A673 (cell line): ENCODE measurements around the gene ISLR. TPM values are rescaled to one million over a fixed set of nuclear protein-coding genes. Genes with fewer than 3 reads are reported as not detected.

Experiments
- BruUV-seq: library from RNA; stranded (reverse); fragments of 400-500 nt; replicated peaks from 2 replicates; lab custom pipeline; 2021; lab: Mats Ljungman, UMichigan
- CTCF ChIA-PET: fragments of 300-600 bp; sonication (Branson Sonifier 250); formaldehyde crosslinking; loops from one replicate; lab custom pipeline; 2022; ENCODE audit warnings: antibody characterized with exemption; lab: Charles Lee
- POLR2A ChIA-PET: fragments of 300-600 bp; sonication (Branson Sonifier 250); formaldehyde crosslinking; loops from one replicate; lab custom pipeline; 2022; ENCODE audit warnings: antibody characterized with exemption; ENCODE audit not compliant: low non-redundant PET; lab: Charles Lee
- DNase-seq: peaks from one replicate; pipeline ENCODE4 v3.0.0-alpha.2; 2015; ENCODE audit warnings: low spot score
- H3K27ac ChIP-seq: fragments of 200-600 bp; sonication (generic); 2 replicates; pipeline ENCODE4 v1.5.1; 2016; ENCODE audit warnings: mixed run types, low read depth, mild to moderate bottlenecking, mixed read lengths, antibody characterized with exemption, low read length; ENCODE audit not compliant: poor library complexity, severe bottlenecking
- H3K27me3 ChIP-seq: fragments of 200-600 bp; sonication (generic); replicated peaks from 2 replicates; pipeline ENCODE4 v1.6.1; 2017; ENCODE audit warnings: mixed run types, low read depth, mild to moderate bottlenecking, mixed read lengths, antibody characterized with exemption, low read length; ENCODE audit not compliant: insufficient read depth, poor library complexity
- H3K36me3 ChIP-seq: fragments of 200-600 bp; sonication (generic); 2 replicates; pipeline ENCODE4 v1.6.1; 2016; ENCODE audit warnings: mixed run types, mild to moderate bottlenecking, mixed read lengths, antibody characterized with exemption, low read length; ENCODE audit not compliant: insufficient read depth, poor library complexity, severe bottlenecking
- H3K4me1 ChIP-seq: fragments of 200-600 bp; sonication (generic); 2 replicates; pipeline ENCODE4 v1.6.1; 2017; ENCODE audit warnings: mixed run types, mild to moderate bottlenecking, mixed read lengths, antibody characterized with exemption, low read length; ENCODE audit not compliant: insufficient read depth, poor library complexity, severe bottlenecking
- H3K4me3 ChIP-seq: fragments of 200-600 bp; sonication (generic); 2 replicates; pipeline ENCODE4 v1.5.1; 2016; ENCODE audit warnings: low read depth, mixed run types, mild to moderate bottlenecking, mixed read lengths, low read length; ENCODE audit not compliant: poor library complexity, severe bottlenecking
- H3K9me3 ChIP-seq: fragments of 200-600 bp; sonication (generic); 2 replicates; pipeline ENCODE4 v1.6.1; 2016; ENCODE audit warnings: mixed run types, low read depth, mild to moderate bottlenecking, mixed read lengths, antibody characterized with exemption, low read length; ENCODE audit not compliant: poor library complexity, severe bottlenecking
- EZH2 ChIP-seq: fragments of 200-600 bp; sonication (generic); IDR thresholded peaks from 2 replicates; pipeline ENCODE4 v1.6.1; 2017; ENCODE audit warnings: borderline replicate concordance, low read depth, mild to moderate bottlenecking, mixed read lengths, antibody characterized with exemption, low read length; ENCODE audit not compliant: poor library complexity, severe bottlenecking
- intact Hi-C: fragments of 100-400 bp; cut with micrococcal nuclease; formaldehyde crosslinking; loops from one replicate; pipeline ENCODE4 v1.10.0; 2022; ENCODE audit not compliant: unreplicated experiment
- total RNA-seq: library from RNA; stranded (reverse); gene quantifications from 2 replicates; pipeline ENCODE4 v1.2.3, GENCODE V29; 2021
- TF ChIP-seq, protein P1 (sequence below): fragments of 300-800, 200-600 bp; sonication (generic); conservative IDR thresholded peaks from 2 replicates; pipeline ENCODE4 v1.5.1; 2017; ENCODE audit warnings: low read depth, mild to moderate bottlenecking, antibody characterized with exemption, low read length, moderate library complexity, mixed read lengths

ISLR gene
- total RNA-seq, 1 experiment from 2014 or later: 0.41 TPM

DNA sequence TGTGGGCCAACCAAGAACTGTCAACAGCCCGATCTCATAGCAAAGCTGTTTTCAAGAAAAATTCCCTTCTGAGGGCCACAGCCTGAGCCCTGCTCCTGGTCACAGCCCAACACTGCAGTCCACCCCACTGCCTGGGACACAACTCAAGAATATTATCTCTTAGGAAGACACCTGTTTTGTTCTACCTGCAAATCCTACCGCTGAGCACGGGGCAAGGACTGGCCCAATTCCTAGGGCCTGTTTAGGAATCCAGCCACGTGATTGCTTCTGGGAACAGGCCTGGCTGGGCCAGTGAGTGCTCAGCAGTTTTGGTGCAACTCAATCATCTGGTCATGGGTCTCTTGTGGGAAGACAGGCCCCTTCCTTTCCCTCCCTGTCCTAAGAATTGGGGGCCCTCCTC lies 34.9 kb upstream of the ISLR start:
- intact Hi-C loops: no loop called here
- no peak for DNase-seq
- H3K36me3 ChIP-seq: no peaks in the 10 kb centered on the region
- TF ChIP-seq, protein P1, sequence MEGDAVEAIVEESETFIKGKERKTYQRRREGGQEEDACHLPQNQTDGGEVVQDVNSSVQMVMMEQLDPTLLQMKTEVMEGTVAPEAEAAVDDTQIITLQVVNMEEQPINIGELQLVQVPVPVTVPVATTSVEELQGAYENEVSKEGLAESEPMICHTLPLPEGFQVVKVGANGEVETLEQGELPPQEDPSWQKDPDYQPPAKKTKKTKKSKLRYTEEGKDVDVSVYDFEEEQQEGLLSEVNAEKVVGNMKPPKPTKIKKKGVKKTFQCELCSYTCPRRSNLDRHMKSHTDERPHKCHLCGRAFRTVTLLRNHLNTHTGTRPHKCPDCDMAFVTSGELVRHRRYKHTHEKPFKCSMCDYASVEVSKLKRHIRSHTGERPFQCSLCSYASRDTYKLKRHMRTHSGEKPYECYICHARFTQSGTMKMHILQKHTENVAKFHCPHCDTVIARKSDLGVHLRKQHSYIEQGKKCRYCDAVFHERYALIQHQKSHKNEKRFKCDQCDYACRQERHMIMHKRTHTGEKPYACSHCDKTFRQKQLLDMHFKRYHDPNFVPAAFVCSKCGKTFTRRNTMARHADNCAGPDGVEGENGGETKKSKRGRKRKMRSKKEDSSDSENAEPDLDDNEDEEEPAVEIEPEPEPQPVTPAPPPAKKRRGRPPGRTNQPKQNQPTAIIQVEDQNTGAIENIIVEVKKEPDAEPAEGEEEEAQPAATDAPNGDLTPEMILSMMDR: no peak
- TF ChIP-seq EZH2: no peak
- no peaks in the 10 kb centered on the region for H3K27me3 ChIP-seq
- no TSS peak for BruUV-seq
- H3K4me1 ChIP-seq: peaks cover 20% of the 10 kb centered on the region
- ChIA-PET POLR2A (interaction anchor here (0.8 kb wide), 1 partner anchor 18 kb away, joined by 15 read pairs; no protein-coding TSS in a partner anchor), CTCF (no interaction called here)
- H3K9me3 ChIP-seq: no peaks in the 10 kb centered on the region
- no peak overlapping the region for H3K27ac ChIP-seq
- H3K4me3 ChIP-seq: no peak overlapping the region

DNA sequence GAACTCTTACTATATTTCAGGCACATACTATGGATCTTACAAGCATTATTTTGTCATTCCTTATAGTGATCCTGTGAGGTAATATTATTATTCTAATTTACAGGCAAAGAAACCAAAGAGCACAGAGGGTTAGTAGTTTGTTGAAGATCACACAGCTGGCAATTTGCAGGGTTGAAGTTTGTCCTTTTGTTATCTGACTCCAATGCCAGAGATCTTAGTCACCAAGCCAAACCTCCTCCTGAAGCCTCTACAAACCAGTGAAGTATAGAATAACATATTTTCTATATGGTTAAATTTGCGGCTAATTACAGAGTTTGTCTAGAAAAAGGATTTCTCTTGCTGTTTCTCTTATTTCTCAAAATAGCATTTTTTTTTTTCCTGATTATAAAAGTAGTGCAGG lies 31.9 kb upstream of the ISLR start:
- intact Hi-C loops: no loop called here
- CTCF ChIA-PET: no interaction called here
- POLR2A ChIA-PET: no interaction called here
- no peak overlapping the region for H3K4me3 ChIP-seq
- no peaks in the 10 kb centered on the region for H3K9me3 ChIP-seq
- H3K36me3 ChIP-seq: no peaks in the 10 kb centered on the region
- H3K27ac ChIP-seq: no peak overlapping the region
- no peaks in the 10 kb centered on the region for H3K27me3 ChIP-seq
- H3K4me1 ChIP-seq: peaks cover 11% of the 10 kb centered on the region
- no TSS peak for BruUV-seq
- TF ChIP-seq EZH2: no peak
- TF ChIP-seq, protein P1: no peak
- no peak for DNase-seq

DNA sequence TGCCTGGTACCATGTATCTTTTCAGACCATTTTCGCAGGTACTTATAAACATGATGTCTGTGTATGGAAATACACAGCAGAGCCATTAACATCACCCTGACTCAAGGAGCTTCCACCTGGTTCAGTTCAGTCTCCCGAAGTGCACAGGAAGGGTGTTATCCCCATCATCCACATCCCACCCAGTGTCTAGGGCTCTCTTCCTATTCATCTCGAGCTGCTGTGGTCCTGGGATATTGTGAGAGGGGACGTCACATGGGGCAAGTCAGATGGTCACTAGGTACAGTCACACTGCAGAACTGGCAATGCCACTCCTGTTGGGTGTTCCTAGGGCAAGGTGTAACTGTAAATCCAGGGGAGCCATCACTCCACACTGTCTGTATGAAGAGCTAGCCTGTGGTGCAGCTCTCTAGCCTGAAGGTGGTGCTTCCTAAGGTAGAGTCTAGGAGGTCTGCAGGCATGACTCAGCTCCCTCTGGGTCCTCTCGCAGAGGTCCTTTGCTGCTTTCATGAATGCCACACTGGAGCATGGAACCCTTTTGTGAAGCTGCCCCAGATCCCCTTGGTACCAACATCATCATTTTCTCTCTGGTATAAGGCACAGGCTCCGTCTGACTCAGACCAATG lies 29.2 kb upstream of the ISLR start:
- TF ChIP-seq EZH2: no peak
- TF ChIP-seq, protein P1: no peak
- no peak overlapping the region for H3K4me3 ChIP-seq
- no peak for DNase-seq
- no TSS peak for BruUV-seq
- ChIA-PET POLR2A (no interaction called here), CTCF (interaction anchor here (0.5 to 1.4 kb wide), 2 partner anchors 164 to 166 kb away, joined by 4 to 8 read pairs; no protein-coding TSS in a partner anchor)
- no peak overlapping the region for H3K27ac ChIP-seq
- no peaks in the 10 kb centered on the region for H3K27me3 ChIP-seq
- no peaks in the 10 kb centered on the region for H3K36me3 ChIP-seq
- H3K4me1 ChIP-seq: no peaks in the 10 kb centered on the region
- no peaks in the 10 kb centered on the region for H3K9me3 ChIP-seq
- intact Hi-C loops: no loop called here
